GM19025 (cell line): ENCODE measurements around the gene PLD4.
"Not testable (repeated sequence)": the region's sequence is repeated elsewhere in the genome, so short reads cannot be mapped to it uniquely, and the experiment has no call there.

Experiments
- ATAC-seq: cut with Tn5 transposase; IDR thresholded peaks from one replicate; pipeline ENCODE4 v1.9.1; 2021; ENCODE audit warnings: mild to moderate bottlenecking, low read depth, moderate library complexity; ENCODE audit not compliant: unreplicated experiment

PLD4 gene

GRCh38 chr14:104939666-104940410, 15.2 kb downstream of the PLD4 start:
- ATAC-seq: no peak

- ATAC-seq: no peak
Measured at GRCh38 chr14:104940526-104941150, 16.0 kb downstream of the PLD4 start.

DNA sequence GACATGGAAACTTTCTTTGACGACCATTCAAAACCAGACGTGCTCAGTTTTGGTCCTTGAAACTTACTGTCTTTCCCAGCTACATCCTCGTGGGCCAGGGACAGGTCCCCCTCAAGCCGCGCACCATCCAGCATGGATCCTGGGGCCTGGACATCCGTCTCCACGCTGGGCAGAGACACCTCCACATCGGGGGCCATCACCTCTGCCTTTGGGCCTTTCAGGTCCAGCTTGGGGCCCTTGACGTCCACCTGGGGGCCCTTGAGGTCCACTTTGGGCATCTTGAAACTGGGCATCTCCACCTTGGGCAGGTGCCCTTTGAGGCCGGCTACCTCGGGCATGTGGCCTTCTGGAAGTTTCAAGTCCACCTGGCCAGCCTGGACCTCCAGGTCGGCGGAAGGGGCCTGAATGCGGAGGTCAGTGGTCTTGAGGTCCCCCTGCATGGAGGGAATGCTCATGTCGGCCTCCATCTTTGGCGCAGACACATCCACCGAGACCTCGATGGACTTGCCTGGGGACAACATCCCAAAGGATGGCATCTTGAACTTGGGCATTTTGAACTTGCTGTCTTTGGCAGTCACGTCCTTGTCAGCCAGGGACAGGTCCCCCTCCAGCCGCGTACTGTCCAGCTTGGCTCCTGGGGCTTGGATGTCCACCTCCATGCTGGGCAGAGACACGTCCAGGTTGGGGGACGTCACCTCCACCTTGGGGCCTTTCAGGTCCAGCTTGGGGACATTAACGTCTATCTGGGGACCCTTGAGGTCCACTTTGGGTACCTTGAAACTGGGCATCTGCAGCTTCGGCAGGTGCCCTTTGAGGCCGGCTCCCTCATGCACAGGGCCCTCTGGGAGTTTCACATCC, 17.1 kb downstream of the PLD4 start:
- ATAC-seq: no peak

GRCh38 chr14:104942586-104942985, 17.9 kb downstream of the PLD4 start:
- no peak for ATAC-seq

- not testable (repeated sequence) for ATAC-seq
Measured at GRCh38 chr14:104943216-104944015, 18.7 kb downstream of the PLD4 start.

DNA sequence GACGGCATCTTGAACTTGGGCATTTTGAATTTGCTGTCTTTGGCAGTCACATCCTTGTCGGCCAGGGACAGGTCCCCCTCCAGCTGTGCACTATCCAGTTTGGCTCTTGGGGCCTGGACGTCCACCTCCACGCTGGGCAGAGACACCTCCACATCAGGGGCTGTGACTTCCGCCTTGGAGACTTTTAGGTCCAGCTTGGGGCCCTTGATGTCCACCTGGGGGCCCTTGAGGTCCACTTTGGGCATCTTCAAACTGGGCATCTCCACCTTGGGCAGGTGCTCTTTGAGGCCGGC, 19.3 kb downstream of the PLD4 start:
- not testable (repeated sequence) for ATAC-seq

GRCh38 chr14:104944436-104945205, 19.9 kb downstream of the PLD4 start:
- not testable (repeated sequence) for ATAC-seq

- not testable (repeated sequence) for ATAC-seq
Measured at GRCh38 chr14:104945266-104945665, 20.6 kb downstream of the PLD4 start.

- not testable (repeated sequence) for ATAC-seq
Measured at GRCh38 chr14:104945986-104946965, 21.6 kb downstream of the PLD4 start.

DNA sequence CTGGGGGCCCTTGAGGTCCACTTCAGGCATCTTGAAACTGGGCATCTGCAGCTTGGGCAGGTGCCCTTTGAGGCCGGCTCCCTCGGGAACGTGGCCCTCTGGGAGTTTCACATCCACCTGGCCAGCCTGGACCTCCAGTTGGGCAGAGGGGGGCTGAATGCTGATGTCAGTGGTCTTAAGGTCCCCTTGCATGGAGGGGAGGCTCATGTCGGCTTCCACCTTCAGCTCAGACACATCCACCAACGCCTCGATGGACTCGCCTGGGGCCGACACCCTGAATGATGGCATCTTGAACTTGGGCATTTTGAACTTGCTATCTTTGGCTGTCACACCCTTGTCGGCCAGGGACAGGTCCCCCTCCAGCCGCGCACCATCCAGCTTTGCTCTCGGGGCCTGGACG, 22.5 kb downstream of the PLD4 start:
- not testable (repeated sequence) for ATAC-seq

- ATAC-seq: not testable (repeated sequence)
Measured at GRCh38 chr14:104947881-104948735, 23.4 kb downstream of the PLD4 start.

GRCh38 chr14:104948736-104949031, 24.0 kb downstream of the PLD4 start:
- no peak for ATAC-seq

- ATAC-seq: not testable (repeated sequence)
Measured at GRCh38 chr14:104949406-104949955, 24.8 kb downstream of the PLD4 start.

- ATAC-seq: no peak
Measured at GRCh38 chr14:104950021-104950420, 25.3 kb downstream of the PLD4 start.

- not testable (repeated sequence) for ATAC-seq
Measured at GRCh38 chr14:104950701-104951100, 26.0 kb downstream of the PLD4 start.

DNA sequence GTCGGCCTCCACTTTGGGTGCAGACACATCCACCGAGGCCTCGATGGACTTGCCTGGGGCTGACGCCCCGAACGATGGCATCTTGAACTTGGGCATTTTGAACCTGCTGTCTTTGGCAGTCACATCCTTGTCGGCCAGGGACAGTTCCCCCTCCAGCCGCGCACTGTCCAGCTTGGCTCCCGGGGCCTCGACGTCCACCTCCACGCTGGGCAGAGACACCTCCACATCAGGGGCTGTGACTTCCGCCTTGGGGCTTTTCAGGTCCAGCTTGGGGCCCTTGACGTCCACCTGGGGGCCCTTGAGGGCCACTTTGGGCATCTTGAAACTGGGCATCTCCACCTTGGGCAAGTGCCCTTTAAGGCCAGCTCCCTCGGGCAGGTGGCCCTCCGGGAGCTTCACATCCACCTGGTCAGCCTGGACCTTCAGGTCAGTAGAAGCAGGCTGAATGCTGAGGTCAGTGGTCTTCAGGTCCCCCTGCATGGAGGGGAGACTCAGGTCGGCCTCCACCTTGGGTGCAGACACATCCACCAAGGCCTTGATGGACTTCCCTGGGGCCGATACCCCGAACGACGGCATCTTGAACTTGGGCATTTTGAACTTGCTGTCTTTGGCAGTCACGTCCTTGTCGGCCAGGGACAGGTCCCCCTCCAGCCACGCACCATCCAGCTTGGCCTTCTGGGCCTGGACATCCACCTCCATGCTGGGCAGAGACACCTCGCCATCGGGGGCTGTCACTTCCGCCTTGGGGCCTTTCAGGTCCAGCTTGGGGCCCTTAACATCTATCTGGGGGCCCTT, 27.4 kb downstream of the PLD4 start:
- ATAC-seq: not testable (repeated sequence)

- no peak for ATAC-seq
Measured at GRCh38 chr14:104953097-104953496, 28.4 kb downstream of the PLD4 start.
